GM19238 (cell line): ENCODE results near the gene XYLT1.

ENCODE experiments used
- DNase-seq: peaks from one replicate; pipeline ENCODE4 v3.0.0; 2011; ENCODE audit warnings: low spot score; ENCODE audit not compliant: insufficient read length

XYLT1 gene

GRCh38 chr16:17160285-17160853, 310.4 kb downstream of the XYLT1 start:
- DNase-seq, result no peak

- DNase-seq, result no peak
Measured at GRCh38 chr16:17159617-17160016, 311.1 kb downstream of the XYLT1 start.

- no peak for DNase-seq
Measured at GRCh38 chr16:17155936-17156335, 314.8 kb downstream of the XYLT1 start.

- no peak for DNase-seq
Measured at GRCh38 chr16:17155485-17155884, 315.3 kb downstream of the XYLT1 start.

GRCh38 chr16:17154981-17155380, 315.8 kb downstream of the XYLT1 start:
- no peak for DNase-seq

DNA sequence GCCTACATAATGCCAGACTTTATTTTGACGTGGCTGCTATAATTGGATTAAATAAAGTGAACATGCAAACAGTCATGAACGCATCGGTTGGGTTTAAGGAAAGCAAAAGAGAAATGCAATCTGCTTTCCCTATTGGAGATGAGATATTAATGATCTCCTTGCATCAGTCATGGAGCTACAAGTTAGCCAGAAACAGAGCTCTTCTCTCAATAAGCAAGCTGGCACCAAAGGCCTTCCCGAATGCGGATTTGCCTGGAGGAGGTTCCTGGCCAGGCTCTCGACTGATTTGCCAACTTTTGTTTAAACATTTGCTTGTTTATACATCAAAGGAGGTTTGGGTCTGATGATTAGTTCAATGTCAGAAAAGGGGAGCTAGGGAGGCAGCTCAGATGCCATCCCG, 318.4 kb downstream of the XYLT1 start:
- DNase-seq, result no peak

- no peak for DNase-seq
Measured at GRCh38 chr16:17151335-17151734, 319.4 kb downstream of the XYLT1 start.

DNA sequence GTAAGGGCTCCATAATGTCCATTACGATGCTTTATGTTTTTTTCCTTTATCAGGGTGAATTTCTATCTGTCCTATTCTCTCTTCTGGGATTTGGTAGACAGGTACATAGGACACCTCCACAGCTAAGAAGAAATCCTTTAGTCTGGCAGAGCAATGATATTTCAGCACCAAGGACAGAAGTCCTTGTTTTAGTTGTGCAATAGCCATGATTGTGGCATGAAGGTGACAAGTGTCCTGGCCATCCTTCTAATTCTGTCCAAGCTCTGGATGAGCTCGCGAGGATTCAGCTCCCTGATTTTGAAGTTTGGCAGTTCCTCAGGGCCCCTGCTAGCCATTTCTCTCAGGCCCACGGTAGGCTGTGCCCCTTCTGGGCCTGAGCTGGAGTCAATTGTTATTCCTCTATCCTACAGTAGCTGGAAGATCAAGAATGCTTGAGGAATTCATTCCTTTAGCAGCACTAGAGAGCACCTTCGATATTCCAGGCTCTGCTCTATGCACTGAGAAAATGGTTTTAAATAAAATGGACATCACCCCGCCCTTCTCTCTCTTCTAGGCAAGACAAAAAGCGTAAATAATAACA, 320.8 kb downstream of the XYLT1 start:
- DNase-seq, result no peak

DNA sequence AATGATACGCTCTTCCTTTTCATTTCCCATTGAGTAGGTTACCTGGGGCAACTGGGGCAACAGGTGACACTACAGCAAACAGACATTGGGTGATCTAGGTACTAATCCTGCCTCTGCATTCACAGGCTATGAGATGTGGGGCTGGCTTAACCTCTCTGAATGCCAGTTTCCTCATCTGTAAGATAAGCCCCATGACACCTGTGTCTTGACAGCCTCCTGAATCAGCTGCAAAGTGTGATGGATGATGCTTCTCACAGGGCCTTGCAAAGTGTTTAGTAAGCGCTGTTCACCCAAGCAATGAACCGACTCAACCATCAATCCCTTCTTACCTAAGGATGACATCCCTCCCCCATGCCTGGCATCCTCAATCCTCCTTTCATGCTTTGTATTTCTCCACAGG, 322.8 kb downstream of the XYLT1 start:
- no peak for DNase-seq

GRCh38 chr16:17145029-17145428, 325.7 kb downstream of the XYLT1 start:
- no peak for DNase-seq

- no peak for DNase-seq
Measured at GRCh38 chr16:17144431-17144830, 326.3 kb downstream of the XYLT1 start.

DNA sequence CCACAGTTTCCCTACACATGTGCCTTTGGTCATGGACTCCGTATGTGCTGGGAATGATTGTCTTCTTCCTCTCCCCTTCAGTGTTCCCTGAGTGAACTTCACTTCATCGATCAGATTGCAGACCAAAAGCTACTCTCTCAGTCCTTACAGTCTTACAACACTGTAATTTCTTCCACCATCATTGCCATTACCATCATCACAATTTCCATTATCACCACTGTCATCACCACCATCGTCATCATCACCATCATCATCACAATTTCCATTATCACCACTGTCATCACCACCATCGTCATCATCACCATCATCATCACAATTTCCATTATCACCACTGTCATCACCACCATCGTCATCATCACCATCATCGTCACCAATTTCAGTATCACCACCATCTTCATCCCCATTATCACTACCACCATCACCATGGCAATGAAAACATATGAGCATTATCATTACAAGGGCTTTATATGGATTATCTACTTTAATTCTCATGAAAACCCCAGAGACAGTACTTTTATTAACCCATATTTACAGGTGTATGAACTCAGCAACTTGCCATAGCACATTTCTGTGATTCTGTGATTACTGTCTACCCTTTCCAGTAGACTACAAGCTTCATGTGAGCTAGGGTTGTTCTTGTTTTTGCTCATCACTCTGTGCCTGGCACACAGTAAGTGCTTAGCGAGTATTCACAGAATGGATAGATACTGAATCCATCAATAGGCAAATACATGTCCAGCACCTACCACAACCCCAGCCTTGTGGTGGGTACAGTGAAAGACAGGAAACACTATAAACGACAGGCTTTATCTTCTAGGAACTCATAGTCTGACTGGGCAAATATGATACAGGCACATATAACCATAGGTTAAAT, 327.0 kb downstream of the XYLT1 start:
- no peak for DNase-seq

GRCh38 chr16:17138801-17139200, 332.0 kb downstream of the XYLT1 start:
- DNase-seq, result no peak

- DNase-seq, result no peak
Measured at GRCh38 chr16:17135439-17135838, 335.3 kb downstream of the XYLT1 start.

- peak; percentile 61 for DNase-seq
Measured at GRCh38 chr16:17134586-17134985, 336.2 kb downstream of the XYLT1 start.

GRCh38 chr16:17133851-17134250, 336.9 kb downstream of the XYLT1 start:
- no peak for DNase-seq

- no peak for DNase-seq
Measured at GRCh38 chr16:17131351-17131750, 339.4 kb downstream of the XYLT1 start.

GRCh38 chr16:17130733-17131132, 340.0 kb downstream of the XYLT1 start:
- DNase-seq, result no peak

- no peak for DNase-seq
Measured at GRCh38 chr16:17129971-17130370, 340.8 kb downstream of the XYLT1 start.

GRCh38 chr16:17128791-17129190, 342.0 kb downstream of the XYLT1 start:
- DNase-seq, result no peak

DNA sequence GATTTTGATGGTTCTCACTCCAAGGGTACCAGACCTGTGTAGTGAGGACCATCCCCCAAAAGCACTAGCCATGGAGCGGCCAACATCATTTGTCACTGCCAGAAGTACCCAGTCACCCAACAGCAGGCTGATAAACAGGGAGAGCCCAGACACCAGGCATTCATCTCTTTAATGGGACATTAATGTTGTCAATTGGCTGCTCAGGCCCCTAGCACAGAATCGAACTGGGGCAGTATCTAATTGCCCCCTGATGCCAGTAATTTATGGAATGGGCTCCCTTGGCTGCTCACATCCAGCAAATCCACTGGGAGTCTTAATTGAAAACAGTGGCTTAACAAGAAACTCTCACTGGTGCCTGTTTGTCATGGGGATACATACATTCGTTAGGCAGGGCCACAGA, 344.6 kb downstream of the XYLT1 start:
- no peak for DNase-seq

DNA sequence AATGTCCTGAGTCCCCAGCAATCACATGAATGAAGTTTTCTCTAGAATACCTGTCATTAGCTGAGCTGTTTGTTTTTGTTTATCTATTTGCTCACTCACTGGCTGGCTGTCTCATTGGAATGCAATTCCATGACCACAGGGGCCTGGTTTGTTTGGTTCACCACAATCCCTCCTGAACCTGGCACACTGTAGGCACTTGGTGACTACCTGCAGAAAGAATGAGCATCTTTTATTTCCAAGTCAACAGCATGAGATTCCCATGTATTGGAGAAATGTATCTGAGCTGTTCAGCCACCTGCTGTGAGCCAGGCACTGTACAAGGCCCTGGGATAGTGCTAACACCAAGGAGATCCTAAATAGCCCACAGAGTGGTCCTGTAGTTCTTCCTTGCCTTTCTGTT, 345.1 kb downstream of the XYLT1 start:
- no peak for DNase-seq
